ENCODE results near the gene RAMP1.

RAMP1 gene

DNA sequence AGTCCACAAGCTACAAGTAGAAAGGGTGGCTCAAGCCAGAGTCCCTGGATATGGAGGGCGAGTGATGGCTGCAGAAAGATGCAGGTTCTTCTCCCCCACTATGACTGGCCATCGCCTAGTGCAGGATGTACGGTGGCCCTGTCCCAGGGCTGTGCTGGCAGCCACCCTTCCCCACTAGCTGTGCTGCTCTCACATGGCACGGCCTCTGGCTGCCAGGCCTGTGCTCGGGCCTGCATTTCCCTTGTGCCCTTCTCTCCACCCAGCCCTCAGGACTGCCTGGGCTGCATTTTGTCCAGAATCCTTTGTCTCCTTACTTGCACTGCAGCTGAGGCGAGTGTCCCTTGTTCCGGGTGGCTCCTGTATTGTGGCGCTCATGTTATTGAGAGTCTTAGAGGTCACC lies 1.6 kb upstream of the RAMP1 start:
- no peak for DNase-seq (ENCODE audit: low spot score)
- TF ChIP-seq CTCF (IDR thresholded peaks at IDR 0.05; ENCODE audit: extremely low read depth, missing control alignments): no peak

DNA sequence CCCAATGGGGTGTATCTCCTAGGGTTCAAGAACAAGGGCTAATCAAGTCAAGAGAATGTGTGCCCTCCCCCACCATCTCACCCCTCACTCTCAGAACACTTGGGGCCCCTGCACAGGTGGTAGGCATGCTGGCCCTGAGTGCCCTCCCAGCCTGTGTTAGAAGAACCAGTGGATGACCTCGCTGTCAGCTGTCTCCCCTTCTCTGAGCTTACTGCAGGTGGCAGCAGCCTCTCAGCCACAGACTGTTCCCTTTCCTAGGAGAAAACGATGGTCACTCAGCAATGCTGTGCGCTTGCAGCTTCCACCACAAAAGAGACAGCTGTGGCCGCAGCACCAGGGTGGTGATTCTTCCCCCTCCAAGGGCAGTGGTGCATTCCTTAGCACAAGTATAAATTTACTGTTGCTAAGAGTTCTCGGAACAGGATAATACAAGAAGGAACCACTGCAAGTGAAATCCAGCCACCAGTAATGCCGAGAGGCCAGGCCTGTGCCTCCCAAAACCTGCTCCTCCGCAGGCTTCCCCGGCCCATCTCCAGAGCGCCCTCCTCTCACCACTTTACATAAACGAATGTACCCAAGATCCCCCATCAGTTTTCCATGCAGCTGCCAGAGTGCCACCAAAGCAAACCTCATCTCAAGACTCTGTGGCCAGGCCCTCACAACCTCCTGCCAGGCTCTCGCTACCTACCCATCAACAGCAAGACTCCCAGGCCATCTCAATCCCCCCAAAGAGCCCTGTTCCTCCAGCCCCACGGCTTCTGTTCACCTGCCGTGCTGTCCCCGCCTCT lies 935 bp upstream of the RAMP1 start:
- peak; percentile 84 for DNase-seq (ENCODE audit: low spot score)
- peak; percentile 39 for TF ChIP-seq CTCF (IDR thresholded peaks at IDR 0.05; ENCODE audit: extremely low read depth, missing control alignments)

DNA sequence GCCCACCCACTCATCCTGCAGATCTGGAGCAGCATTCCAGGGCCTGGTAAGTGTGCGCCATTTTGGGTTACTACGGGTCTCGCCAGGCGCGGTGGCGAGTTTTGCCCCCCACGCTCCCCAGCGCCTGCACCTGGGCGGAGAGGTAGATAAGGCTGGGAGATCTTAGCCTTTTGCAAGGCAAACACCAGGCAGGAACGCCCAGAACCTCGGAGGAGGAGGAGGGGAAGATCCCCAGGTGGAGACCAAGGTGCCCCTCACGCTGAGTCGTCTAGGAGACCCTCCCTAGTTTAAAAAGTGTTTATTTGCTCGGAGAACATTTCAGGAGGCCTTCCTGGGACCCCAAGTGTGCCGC lies 365 bp upstream of the RAMP1 start:
- TF ChIP-seq CTCF (IDR thresholded peaks at IDR 0.05; ENCODE audit: extremely low read depth, missing control alignments): no peak

GRCh38 chr2:237860273-237860935 lies 981 bp downstream of the RAMP1 start:
- DNase-seq (ENCODE audit: low spot score): no peak
- TF ChIP-seq CTCF (IDR thresholded peaks at IDR 0.05; ENCODE audit: extremely low read depth, missing control alignments): no peak

More for the DNA sequence above, 365 bp upstream of the RAMP1 start:
- peak; percentile 28 for DNase-seq (ENCODE audit: low spot score)

DNA sequence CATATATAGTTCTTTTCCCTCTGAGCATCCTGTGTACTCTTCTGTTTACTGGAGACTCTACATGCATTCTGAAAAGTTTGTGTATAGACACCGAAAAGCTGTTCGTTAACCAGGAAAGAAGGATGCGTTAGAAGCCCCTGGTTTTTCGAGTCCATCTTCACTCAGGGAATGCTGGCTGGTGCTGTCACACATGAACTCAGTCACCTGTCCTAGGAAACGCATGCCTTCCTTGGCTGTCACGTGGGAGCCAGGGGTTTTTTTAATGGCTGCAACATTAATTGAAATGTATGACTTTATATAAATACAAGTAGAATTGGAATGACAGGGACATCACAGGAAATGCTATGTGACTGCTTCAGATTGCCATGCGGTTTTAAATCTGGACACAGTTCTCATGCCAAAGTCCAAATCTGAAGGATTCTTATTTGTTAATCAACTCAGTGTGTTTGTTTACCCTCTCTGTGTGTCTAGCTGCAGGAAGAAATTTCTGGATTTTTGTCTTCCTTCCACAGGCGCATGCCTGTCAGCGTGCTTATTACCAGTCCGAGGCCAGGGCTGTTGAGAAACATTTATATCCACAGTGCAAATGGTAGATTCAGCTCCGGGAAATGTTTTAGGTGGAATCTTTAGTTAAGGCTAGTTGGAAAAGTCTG lies 2.6 kb downstream of the RAMP1 start:
- TF ChIP-seq CTCF (IDR thresholded peaks at IDR 0.05; ENCODE audit: extremely low read depth, missing control alignments): no peak
- no peak for DNase-seq (ENCODE audit: low spot score)

- DNase-seq (ENCODE audit: low spot score): no peak
- TF ChIP-seq CTCF (IDR thresholded peaks at IDR 0.05; ENCODE audit: extremely low read depth, missing control alignments): no peak
Observed at GRCh38 chr2:237862528-237862895, 3.1 kb downstream of the RAMP1 start.

DNA sequence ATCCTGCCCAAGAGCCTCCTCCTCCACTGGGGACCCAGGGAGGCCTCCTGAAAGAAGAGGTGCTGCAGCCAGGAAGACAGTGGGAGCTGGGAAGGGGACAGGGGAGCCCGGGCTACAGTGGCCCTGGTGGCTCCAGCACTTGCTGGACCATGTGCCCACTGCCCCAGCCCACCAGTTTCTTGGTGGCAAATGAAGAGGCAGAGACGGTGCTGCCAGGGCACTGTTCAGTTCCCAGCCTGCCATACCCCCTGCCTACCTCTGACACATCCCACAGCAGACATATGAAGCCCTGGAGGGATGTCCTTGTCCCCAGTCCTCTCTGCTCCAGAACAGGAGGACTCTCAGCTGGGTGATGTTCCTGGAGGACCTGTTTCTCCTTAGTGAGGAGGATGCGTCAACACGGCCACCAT lies 3.7 kb downstream of the RAMP1 start:
- no peak for DNase-seq (ENCODE audit: low spot score)
- TF ChIP-seq CTCF (IDR thresholded peaks at IDR 0.05; ENCODE audit: extremely low read depth, missing control alignments): no peak
